ENCODE data around the gene MYOZ3.

DNA sequence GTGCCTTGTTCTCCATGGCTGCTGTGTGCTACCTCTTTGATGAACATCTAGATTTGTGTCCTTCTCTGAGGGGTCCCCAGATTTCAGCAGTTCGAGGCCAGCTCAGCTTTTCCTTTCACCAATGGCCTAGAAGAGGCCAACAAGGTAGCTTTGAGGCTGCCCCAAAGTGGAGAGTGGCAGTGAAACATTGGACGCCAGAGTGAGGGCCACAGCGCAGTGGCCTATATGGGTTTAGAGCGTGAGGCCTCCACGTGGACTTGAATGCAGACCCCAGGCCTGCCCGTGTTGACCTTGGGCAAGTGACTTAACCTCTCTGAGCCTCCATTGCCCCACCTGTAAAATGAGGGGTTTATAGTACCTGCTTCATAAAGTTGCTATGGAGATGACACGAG, 11.8 kb downstream of the MYOZ3 start:
- TF ChIP-seq CTCF (IDR thresholded peaks at IDR 0.05) (no peak), EZH2 (IDR thresholded peaks at IDR 0.05; ENCODE audit: borderline replicate concordance, insufficient read depth, low read depth, low read length, poor library complexity, severe bottlenecking) (no peak)

All from B cell (primary cell).